CD4-positive, alpha-beta T cell treated with Interleukin-2 at 100 ng/mL for 4 hours (primary cell): ENCODE results near the gene ZNF30.
"Not testable (repeated sequence)": the region's sequence is repeated elsewhere in the genome, so short reads cannot be mapped to it uniquely, and the experiment has no call there.

Experiments
- DNase-seq: peaks from one replicate; pipeline ENCODE4 v3.0.0-alpha.2; 2020; ENCODE audit warnings: low spot score

Gene ZNF30

GRCh38 chr19:34985249-34986022 lies 58.7 kb downstream of the ZNF30 start:
- no peak for DNase-seq

GRCh38 chr19:34988119-34988518 lies 61.4 kb downstream of the ZNF30 start:
- no peak for DNase-seq

- no peak for DNase-seq
These were observed 62.6 kb downstream of the ZNF30 start for GRCh38 chr19:34989298-34989697.

- no peak for DNase-seq
These were observed 64.0 kb downstream of the ZNF30 start for GRCh38 chr19:34990578-34991192.

- no peak for DNase-seq
These were observed 65.0 kb downstream of the ZNF30 start for GRCh38 chr19:34991542-34992333.

- DNase-seq: not testable (repeated sequence)
These were observed 65.9 kb downstream of the ZNF30 start for GRCh38 chr19:34992582-34992981.

- DNase-seq: no peak
These were observed 67.6 kb downstream of the ZNF30 start for GRCh38 chr19:34994286-34994642.
